ENCODE measurements around the gene BTBD2.

Gene BTBD2

DNA sequence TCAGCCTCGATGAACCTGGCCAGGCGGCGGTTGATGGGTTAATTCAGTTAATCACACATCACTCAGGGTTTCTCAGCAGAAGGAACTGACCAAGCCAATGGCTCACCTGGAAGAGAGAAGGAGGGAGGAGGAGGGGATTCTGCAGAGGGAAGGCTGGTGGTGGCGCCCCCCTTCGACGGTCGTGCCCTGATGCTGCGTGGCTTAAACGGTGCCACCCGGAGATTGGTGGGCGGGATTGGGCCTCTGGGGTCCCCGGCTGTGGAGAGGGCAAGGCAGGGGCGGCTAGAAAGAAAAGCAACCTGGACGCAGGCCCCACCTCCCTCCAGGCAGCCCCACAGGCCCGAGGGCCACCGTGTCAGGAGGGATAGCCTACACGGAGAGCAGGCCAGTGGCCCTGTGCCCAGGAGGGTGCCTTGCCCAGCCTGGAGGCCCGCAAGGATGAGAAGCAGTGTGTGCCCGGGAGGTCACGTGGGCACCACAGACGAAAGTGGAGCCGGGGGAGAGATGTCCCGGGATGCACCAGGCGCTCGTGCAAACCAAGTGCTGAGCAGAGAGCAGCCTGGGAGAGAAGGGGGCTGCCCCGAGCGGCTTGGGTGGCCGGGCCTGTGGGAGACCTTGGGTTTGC is 58.5 kb downstream of the BTBD2 start:
- DNase-seq (ENCODE audit: insufficient read length): no peak
- FAIRE-seq: no peak
- TF ChIP-seq TAF1 (IDR thresholded peaks at IDR 0.05; ENCODE audit: borderline replicate concordance, low read depth, low read length): no peak
- no peak for TF ChIP-seq POLR2A (IDR thresholded peaks at IDR 0.05; ENCODE audit: low read depth, low read length)
- no peak for TF ChIP-seq POLR2AphosphoS5 (IDR thresholded peaks at IDR 0.05; ENCODE audit: low read depth, low read length)

DNA sequence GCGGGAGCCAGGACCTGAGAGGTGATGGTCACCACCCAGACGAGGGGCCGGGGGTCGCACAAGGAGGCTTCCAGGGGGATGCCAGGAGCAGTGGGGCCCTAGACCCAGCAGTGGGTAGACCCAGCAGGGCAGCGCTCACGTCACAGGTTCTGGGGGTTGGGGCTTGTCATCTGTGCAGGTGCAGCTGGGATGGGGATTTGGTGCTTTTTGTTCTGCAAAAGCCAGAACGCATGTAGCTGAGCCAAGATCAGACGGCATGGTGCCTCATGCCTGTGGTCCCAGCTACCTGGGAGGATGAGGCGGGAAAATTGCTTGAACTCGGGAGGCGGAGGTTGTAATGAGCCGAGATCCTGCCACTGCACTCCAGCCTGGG is 59.4 kb downstream of the BTBD2 start:
- TF ChIP-seq TAF1 (IDR thresholded peaks at IDR 0.05; ENCODE audit: borderline replicate concordance, low read depth, low read length): no peak
- TF ChIP-seq POLR2AphosphoS5 (IDR thresholded peaks at IDR 0.05; ENCODE audit: low read depth, low read length): no peak
- no peak for TF ChIP-seq POLR2A (IDR thresholded peaks at IDR 0.05; ENCODE audit: low read depth, low read length)
- no peak for FAIRE-seq
- no peak for DNase-seq (ENCODE audit: insufficient read length)

DNA sequence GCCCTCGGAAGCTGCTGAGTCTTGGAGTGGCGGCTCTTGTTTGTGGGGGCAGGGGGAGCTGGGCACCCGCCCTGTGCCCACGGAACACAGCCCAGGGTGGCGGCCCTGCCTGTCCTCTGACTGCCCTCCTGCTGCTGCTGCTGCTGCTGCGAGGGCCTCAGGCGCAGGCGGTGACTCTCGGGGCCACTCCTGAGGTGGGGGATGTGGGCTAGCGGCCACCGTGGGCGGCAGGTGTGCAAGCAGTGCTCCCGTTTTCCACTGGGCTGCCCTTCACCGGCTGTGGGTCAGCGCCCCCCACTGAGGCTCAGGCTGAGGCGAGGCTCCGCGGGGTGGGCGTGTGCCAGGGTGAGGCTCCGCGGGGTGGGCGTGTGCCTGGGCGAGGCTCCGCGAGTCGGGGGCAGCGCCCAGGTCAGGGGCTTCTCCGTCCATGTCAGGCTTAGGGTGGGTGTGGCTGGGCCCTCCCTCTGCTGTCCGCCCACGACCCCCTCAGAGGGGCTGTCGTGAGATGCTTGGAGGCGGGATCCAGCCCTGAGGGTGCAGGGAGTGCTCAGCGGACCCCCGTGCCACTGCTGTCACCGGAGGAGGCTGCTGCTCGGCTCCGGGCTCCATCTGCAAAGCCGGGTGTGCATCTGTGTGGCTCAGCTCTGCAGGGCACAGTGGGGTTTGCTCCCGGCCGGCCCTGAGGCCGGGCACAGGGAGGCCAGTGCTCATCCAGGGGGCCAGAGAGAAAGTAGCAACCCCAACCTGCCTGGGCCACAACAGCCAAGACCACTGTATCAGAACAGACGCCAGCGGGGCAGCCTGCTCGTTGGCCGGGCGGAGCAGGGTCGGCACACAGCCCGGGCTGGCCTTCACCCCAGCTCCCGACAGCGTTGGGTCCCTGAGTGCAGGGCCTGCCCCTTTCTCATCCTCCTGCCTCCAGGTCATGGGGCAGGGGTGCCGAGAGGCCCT is 60.1 kb downstream of the BTBD2 start:
- no peak for TF ChIP-seq TAF1 (IDR thresholded peaks at IDR 0.05; ENCODE audit: borderline replicate concordance, low read depth, low read length)
- no peak for TF ChIP-seq POLR2AphosphoS5 (IDR thresholded peaks at IDR 0.05; ENCODE audit: low read depth, low read length)
- TF ChIP-seq POLR2A (IDR thresholded peaks at IDR 0.05; ENCODE audit: low read depth, low read length): no peak
- FAIRE-seq (no peak), DNase-seq (ENCODE audit: insufficient read length) (no peak)

DNA sequence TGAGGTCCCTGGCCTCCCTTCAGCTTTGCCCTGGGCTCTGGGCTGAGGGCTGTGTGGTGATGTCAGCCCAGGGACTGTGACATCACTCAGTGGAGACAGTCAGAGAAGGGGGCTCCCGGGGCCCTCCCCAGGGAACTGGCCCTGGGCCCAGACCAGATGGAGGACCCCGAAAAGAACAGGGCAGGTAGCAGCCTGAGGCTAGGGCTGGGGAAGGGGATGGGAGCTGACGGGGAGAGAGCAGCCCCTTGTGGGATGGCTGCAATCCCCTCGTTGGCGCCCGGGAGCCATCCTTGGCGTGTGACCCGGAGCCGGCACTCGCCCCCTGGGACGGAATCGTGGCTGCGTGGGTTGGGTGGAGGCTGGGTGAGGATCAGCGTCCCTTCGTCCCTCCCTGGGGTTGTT is 61.0 kb downstream of the BTBD2 start:
- FAIRE-seq: no peak

DNA sequence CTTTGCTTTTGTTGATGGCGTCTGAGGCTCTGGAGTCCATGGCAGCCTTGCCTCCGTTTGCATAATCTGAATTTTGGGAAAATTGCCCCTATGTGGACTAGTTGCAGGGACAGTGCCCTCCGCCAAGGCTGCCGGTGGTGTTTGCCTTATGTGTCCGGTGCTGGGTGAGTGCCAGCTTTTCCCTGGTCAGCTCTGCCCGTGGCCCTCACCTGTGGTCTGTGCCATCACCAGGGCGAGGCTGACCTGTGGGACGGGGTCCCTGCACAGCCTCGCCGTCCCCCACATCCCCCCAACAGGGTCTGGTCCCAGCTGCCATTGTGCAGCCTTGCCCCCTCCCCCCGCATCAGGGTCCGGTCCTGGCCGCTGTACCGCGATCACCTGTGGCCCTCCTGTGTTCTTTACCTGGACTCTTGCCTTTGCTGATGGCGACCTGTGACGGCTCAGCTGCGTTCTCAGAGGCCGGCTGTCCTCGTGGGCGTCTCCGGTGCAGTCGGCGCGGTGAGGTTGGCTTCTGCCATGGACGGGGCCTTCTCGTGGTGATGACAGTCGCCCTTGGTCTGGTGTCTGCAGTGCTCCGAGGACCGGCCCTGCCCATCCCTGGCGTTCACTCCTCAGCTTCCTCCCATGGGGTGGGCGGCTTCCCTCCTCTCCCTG is 61.9 kb downstream of the BTBD2 start:
- TF ChIP-seq TAF1 (IDR thresholded peaks at IDR 0.05; ENCODE audit: borderline replicate concordance, low read depth, low read length) (no peak), POLR2A (IDR thresholded peaks at IDR 0.05; ENCODE audit: low read depth, low read length) (no peak), POLR2AphosphoS5 (IDR thresholded peaks at IDR 0.05; ENCODE audit: low read depth, low read length) (no peak)
- no peak for FAIRE-seq
- no peak for DNase-seq (ENCODE audit: insufficient read length)

More for the DNA sequence above, 61.0 kb downstream of the BTBD2 start:
- no peak for DNase-seq (ENCODE audit: insufficient read length)
- no peak for TF ChIP-seq TAF1 (IDR thresholded peaks at IDR 0.05; ENCODE audit: borderline replicate concordance, low read depth, low read length)

DNA sequence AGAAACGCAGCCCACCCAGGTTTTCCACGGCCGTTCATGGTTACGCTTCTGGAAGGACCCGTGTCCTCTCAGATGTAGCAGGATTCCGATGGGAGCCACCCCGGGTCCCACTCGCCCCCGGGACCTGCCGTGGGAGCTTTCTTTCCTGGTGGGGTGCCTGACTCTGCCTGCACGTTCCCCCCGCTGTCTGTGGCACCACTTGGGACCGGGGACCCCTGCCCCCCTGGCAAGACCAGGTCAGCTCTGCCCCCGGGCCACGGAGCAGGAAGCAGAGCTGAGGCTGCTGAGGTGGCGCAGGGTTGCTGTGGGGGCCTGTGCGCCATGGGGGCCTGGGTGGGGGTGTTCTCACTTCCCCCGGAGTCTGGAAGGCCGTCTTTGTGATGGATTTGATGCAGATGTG is 62.5 kb downstream of the BTBD2 start:
- FAIRE-seq: no peak
- no peak for TF ChIP-seq TAF1 (IDR thresholded peaks at IDR 0.05; ENCODE audit: borderline replicate concordance, low read depth, low read length)
- no peak for TF ChIP-seq POLR2A (IDR thresholded peaks at IDR 0.05; ENCODE audit: low read depth, low read length)
- no peak for TF ChIP-seq POLR2AphosphoS5 (IDR thresholded peaks at IDR 0.05; ENCODE audit: low read depth, low read length)
- DNase-seq (ENCODE audit: insufficient read length): no peak

DNA sequence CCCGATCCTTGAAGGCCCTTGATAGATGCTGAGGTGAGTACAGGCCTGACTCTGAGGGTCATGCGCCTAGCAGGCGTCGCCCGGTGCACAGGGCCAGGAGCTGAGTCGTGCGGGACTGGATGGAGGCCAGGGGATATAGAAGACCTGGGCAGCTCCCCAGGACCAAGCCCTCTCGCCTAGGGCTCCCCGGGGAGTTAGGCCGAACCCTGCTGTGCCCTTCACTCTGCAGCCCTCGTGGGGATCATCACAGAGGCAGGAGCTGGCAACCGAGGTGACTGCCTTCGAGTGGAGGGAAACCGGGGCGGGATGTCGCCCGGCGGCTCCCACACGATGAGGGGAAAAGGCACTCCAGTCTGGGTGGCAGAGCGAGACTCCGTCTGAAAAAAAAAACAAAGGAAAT is 62.9 kb downstream of the BTBD2 start:
- FAIRE-seq (no peak), DNase-seq (ENCODE audit: insufficient read length) (no peak)
- TF ChIP-seq TAF1 (IDR thresholded peaks at IDR 0.05; ENCODE audit: borderline replicate concordance, low read depth, low read length) (no peak), POLR2AphosphoS5 (IDR thresholded peaks at IDR 0.05; ENCODE audit: low read depth, low read length) (no peak), POLR2A (IDR thresholded peaks at IDR 0.05; ENCODE audit: low read depth, low read length) (no peak)

DNA sequence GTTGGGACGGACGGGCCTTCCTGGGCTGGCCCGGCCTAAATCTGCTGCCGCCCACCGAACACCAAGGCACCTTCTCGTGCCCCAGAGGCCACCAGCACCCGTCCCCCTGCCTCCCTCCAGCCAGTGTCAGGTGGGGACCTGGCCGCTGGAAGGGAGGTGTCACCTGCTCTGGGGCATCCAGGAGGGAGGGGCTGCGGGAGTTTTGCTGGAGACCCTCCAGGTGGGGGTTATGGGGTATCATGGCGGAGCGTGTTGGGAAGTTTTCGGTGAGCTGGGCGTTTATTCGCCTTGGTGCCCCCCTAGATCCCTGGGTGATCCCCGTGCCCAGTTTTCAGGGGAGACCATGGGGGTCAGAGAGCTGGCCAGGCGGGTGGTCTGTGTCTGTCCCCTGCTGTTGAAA is 64.9 kb downstream of the BTBD2 start:
- no peak for FAIRE-seq
- TF ChIP-seq POLR2A (IDR thresholded peaks at IDR 0.05; ENCODE audit: low read depth, low read length) (no peak), TAF1 (IDR thresholded peaks at IDR 0.05; ENCODE audit: borderline replicate concordance, low read depth, low read length) (no peak), POLR2AphosphoS5 (IDR thresholded peaks at IDR 0.05; ENCODE audit: low read depth, low read length) (no peak)
- no peak for DNase-seq (ENCODE audit: insufficient read length)

DNA sequence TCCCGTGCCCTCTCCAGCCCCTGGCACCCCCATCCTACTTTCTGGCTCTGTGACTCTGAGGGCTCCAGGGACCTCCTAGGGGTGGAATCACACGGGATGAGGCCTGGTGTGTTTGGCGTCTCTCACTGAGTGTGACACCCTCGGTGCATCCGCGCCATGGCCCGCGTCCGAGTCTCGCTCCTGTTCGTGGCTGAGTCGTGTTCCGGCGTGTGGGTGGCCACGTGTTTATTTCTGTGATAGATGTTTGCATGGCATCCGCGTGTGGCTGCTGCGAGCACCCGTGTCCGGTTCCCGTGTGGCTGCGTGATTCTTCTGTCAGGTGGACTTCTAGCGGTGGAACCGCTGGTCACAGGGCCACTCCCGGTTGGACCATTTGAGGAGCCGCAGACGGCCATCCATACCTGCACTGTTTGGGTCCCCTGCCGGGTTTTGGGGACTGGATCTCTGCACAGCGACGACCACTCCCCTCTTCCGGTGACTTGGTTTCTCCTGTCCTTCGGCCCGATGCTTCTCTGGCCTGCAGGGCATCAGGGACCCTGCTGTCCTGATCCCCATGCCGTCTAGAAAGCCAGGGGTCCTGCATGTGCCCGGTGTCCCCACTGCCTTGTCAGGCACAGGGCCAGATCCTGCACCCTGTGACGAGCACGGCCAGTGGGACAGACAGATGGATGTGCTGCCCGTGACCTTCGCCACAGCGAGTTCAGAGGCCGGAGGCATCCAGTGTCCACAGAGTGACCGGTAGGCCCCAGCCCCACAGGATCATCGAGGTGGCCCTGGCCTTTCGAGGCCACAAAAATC is 66.0 kb downstream of the BTBD2 start:
- no peak for DNase-seq (ENCODE audit: insufficient read length)
- FAIRE-seq: no peak
- TF ChIP-seq POLR2A (IDR thresholded peaks at IDR 0.05; ENCODE audit: low read depth, low read length) (no peak), POLR2AphosphoS5 (IDR thresholded peaks at IDR 0.05; ENCODE audit: low read depth, low read length) (no peak), TAF1 (IDR thresholded peaks at IDR 0.05; ENCODE audit: borderline replicate concordance, low read depth, low read length) (no peak)

DNA sequence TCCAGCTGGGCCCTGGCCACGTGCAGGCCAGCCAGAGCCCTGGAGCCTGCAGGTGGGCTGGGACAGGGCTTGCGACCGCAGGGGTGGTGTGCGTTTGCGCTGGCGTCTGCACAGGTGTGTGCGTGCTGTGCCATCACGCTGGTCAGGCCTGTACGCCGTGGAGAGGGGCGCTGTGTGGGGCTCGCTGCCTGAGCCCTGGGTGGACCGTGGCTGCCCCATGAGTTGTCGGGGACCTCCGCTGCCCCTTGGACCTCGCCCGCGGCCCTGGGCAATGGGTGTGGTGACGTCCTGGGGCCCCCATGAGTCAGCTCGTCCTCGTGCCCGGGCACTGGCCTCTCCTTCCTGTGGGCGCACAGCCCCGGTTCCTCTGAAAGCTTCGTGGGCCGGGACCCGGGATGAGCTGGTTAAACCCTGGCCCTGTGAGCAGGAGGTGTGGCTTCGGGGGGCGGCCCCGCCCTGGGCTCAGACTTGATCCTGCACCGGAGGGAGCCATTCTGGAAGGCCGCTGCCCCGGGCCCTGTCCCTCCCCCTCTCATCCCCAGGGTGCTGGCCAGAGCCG is 67.8 kb downstream of the BTBD2 start:
- DNase-seq (ENCODE audit: insufficient read length) (no peak), FAIRE-seq (no peak)
- TF ChIP-seq POLR2AphosphoS5 (IDR thresholded peaks at IDR 0.05; ENCODE audit: low read depth, low read length): no peak
- no peak for TF ChIP-seq TAF1 (IDR thresholded peaks at IDR 0.05; ENCODE audit: borderline replicate concordance, low read depth, low read length)
- TF ChIP-seq POLR2A (IDR thresholded peaks at IDR 0.05; ENCODE audit: low read depth, low read length): no peak

DNA sequence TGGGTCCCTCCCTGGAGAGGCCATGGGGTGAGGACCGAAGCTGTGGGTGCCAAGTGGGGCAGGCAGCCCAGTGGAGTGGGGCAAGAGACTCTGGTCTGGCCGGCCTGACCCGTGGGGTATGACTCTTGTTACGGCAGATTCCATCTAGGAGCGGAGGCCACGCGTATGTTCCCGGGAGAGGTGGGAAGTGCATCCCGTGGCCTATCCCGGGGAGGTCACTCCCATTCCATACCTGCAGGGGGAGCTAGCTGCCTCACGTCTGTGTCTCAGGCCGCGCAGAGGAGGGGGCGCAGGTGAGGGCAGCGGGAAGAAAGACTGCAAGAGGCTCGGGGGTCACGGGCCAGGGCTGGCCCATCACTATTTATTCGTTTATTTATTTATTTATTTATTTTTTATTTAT is 69.6 kb downstream of the BTBD2 start:
- FAIRE-seq (no peak), DNase-seq (ENCODE audit: insufficient read length) (no peak)
- TF ChIP-seq POLR2AphosphoS5 (IDR thresholded peaks at IDR 0.05; ENCODE audit: low read depth, low read length) (no peak), TAF1 (IDR thresholded peaks at IDR 0.05; ENCODE audit: borderline replicate concordance, low read depth, low read length) (no peak), POLR2A (IDR thresholded peaks at IDR 0.05; ENCODE audit: low read depth, low read length) (no peak)
